Measurements from ENCODE around the gene SLC25A25.
"Not testable (repeated sequence)": the region's sequence is repeated elsewhere in the genome, so short reads cannot be mapped to it uniquely, and the experiment has no call there.

SLC25A25 gene

DNA sequence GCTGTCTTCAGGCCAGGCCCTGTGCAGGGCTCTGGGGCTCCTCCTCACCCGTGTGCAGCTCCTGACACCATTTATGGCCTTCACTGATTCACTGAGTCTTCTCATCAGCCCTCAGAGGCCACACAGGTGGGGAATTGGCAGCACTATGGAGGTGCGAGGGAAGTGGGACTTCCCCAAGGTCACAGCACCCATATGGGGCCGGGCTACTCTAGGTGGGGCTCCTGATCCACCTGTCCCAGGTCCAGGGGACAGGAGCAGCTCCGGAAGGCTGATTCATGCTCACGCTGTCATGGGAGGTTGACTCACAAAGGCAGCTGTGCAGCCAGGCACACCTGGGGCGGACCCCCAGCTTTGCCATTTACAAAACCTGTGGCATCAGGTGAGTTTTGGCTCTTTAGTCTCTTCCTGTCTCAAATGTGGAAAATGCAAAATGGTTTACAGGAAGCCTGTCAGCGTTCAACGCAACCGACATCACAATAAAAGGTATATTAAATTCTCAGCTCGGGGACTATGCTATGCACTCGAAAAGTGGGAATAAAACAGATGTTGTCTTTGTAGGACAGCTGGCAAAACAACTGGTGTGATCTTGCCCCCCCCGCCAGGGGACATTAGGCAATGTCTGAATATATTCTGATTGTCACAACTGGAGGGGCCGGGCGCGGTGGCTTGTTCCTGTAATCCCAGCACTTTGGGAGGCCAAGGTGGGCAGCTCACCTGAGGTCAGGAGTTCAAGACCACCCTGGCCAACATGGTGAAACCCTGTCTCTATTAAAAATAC is 15.9 kb upstream of the SLC25A25 start:
- no peak for DNase-seq (ENCODE audit: low spot score)

DNA sequence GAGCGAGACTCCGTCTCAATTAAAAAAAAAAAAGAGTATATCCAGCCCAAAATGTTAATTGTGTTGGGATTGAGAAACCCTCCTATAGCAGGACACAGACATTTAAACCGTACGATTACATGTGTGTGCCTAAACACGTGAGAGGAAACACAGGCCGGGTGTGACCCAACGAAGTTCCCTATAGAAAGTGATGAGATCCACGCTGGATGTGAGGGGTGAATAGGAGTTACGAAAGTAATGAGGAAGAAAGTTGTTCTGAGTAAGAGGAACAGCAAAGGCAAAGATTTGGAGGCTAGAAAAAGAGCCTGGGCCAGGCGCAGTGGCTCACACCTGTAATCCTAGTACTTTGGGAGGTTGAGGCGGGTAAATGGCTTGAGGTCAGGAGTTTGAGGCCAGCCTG is 14.5 kb upstream of the SLC25A25 start:
- DNase-seq (ENCODE audit: low spot score), result no peak

DNA sequence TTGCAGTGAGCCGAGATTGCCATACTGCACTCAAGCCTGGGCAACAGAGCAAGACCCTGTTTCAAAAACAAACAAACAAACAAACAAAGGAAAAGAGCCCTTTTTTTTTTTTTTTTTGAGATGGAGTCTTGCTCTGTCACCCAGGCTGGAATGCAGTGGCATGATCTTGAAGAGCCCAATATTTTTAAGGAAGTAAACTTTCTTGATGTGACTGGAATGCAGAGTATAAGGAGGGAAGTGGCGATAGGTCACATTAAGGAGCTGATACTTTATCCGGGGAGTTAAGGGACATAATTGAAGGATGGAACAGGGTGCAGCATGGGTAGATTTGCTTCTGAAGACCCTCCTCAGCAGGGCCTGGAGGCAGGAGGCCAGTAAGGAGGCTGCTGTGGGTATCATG is 13.9 kb upstream of the SLC25A25 start:
- DNase-seq (ENCODE audit: low spot score), result no peak

DNA sequence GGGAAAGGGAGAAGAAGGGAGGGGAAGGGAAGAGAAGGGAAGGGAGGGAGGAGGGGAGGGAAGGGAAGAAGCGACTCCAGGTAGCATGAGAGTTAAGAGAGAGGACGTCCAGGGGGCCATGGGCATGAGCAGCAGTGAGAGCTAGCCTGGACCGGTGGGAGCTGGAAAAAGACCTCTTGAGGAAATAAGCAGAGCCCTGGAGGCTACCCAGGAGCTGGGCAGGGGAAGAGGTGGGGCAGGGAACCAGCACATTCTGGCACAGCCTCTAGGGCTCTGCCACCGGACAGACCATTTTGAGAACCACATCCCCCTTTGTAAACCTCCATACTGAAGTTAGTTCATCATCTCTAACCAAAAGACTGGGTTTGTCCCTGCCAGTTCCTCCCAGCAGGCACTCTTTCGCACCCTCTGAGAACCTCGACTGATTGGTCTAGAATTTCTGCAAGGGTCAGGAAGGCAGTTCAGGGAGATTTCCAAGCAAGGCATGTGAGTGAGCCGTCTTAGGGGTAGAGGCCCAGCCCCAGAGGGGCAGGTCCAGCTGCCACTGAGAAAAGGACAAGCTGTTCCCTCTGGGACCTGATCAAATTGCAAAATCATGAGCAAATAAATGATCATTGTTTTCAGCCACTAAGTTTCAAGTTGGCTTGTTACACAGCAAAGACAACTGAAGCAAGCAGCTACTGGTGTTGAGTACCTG is 12.5 kb upstream of the SLC25A25 start:
- no peak for DNase-seq (ENCODE audit: low spot score)

DNA sequence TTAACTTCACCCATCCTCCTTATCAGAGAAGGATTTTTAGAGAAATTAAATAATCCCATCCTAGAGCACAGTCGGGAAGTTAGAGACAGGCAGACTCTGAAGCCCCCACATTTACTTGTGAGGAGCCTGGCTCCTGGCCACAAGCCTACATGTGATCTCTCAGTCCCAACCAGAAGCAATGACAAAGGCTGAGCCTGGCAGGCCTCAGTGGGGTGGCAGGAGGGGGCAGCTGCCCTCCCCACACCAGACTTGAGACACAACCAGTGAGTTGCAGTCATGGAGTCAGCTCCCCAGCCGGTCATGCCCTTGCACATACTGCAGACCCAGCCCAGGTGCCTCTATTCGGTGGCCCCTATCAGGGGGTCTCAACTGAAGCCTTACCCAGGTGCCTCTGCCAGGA is 11.9 kb upstream of the SLC25A25 start:
- DNase-seq (ENCODE audit: low spot score), result no peak

DNA sequence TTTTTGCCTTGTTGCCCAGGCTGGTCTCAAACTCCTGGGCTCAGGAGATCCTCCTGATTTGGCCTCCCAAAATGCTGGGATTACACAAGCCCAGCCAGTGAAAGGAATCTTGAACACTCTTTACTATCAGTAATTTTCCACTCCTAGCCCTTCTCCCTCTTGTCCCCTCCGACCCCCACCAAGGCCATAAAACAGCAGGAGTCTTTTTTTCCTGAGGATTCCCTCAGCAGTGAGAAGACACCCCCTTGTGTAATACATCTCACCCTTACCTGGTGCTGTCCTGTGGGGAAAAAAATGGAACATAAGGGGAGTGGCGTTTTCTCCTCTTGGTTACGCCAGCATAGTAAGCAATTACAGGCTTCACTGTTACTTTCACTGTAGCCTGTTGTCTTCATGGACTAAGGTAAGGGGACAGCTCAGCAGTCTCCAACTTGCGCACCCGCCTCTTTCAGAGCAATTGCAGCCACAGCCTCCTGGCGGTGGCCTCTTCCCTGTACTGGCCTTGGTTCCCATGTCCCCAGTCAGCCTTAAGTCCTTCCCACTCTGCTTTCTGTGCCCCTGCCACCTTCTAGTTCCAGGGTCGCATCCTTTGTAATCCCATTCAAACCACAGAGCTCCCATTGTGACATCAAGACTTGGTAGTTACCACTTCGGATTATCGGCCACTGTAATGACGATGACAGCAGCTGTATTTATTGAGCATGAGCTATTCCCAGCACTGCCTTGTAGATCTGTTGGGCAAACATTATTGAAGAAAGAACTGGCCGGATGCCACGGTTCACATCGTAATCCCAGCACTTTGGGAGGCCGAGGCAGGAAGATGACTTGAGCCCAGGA is 10.9 kb upstream of the SLC25A25 start:
- DNase-seq (ENCODE audit: low spot score), result no peak

DNA sequence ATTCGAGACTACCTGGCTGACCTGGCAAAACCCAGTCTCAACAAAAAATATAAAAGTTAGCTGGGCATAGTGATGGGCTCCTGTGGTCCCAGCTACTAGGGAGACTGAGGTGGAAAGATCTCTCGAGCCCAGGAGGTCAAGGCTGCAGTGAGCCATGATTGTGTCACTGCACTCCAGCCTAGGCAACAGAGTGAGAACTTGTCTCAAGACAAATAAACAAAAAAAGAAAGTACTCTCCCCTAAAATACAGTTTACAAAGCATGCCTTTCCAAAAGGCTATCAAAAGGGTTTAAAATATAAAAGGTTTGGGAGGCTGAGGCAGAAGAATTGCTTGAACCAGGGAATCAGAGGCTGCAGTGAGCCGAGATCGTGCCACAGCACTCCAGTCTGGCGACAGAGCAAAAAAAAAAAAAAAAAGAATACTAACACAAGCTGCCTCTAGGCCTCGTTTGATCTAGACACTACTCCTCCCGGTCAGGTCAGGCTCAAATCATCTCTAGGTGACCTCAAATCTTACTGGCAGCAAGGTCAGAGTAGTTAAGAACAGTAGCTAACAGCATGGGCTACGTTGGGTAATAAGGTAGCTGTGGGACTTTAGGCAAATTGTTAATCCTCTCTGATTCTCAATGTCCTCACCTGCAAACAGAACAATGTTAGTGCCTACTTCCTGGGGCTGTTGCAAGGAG is 10.2 kb upstream of the SLC25A25 start:
- no peak for DNase-seq (ENCODE audit: low spot score)

DNA sequence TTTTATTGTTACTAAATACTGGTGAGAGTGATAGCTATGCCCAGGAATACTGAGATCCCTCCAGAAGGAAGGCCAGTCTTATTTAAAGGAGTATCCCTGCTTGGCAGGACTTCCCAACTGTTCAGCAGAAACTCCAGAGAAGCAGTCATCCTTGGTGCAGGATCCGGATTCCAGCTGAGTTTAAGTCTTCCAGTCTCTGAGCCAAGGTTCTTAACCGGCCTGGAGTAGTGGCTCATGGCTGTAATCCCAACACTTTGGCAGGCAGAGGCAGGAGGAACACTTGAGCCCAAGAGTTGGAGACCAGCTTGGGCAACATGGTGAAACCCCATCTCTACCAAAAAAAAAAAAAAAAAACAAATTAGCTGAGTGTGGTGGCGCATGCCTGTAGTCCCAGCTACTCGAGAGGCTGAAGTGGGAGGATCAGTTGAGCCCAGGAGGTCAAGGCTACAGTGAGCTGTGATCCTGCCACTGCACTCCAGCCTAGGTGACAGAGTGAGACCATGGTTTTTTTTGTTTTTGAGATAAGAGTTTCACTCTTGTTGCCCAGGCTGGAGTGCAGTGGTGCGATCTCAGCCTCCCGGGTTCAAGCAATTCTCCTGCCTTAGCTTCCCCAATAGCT is 8.6 kb upstream of the SLC25A25 start:
- DNase-seq (ENCODE audit: low spot score), result no peak

DNA sequence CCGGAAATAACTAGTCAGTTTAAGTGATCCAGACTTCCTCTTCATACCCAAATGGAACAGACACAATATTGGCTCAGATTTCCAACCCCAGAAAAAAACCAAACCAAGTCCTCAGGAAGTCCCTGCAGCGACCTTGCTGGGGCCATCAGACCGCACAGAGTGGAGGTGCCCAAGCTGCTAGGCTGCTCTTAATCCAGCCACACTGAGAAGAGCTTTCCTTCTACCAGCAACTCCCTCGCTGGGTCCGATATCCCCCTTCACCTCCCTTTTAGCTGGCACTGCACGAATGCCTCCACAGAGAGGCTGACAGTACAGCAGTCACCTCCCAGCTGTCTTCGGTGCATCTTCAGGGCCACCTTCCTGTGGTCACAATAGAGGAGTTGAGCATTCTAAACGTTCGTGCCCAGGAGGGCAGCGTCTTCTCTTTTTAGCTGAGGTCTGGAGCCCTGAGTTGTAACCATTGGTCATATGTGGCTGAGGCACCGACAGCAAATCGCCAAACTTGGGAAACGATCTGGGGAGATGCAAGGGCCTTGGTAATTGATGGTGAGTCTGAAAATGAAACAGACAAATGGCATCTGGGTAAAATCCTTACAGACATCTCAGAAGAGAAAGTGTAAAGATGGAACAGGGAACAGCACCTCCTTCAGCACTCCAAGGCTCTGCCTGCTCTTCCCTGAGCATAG is 6.6 kb upstream of the SLC25A25 start:
- no peak for DNase-seq (ENCODE audit: low spot score)

DNA sequence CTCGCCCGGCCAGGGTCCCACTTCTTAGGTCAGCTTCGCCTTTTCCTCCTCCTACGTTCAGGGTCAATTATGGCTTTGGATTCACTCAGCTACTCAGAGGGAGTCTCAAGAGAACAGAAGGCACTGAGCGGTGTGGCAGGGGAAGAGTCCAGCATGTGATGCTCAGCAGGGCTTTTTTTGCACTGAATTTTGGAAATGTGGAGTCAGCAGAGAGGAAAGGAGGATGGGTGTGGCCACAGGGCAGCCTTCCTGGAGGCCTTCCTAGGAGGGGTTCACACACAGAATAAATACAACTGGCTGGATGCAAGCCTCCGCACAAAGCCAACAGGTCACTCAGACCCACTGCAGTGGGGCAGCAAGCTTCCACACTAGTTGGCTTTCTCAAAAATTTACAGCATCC is 5.8 kb upstream of the SLC25A25 start:
- no peak for DNase-seq (ENCODE audit: low spot score)

DNA sequence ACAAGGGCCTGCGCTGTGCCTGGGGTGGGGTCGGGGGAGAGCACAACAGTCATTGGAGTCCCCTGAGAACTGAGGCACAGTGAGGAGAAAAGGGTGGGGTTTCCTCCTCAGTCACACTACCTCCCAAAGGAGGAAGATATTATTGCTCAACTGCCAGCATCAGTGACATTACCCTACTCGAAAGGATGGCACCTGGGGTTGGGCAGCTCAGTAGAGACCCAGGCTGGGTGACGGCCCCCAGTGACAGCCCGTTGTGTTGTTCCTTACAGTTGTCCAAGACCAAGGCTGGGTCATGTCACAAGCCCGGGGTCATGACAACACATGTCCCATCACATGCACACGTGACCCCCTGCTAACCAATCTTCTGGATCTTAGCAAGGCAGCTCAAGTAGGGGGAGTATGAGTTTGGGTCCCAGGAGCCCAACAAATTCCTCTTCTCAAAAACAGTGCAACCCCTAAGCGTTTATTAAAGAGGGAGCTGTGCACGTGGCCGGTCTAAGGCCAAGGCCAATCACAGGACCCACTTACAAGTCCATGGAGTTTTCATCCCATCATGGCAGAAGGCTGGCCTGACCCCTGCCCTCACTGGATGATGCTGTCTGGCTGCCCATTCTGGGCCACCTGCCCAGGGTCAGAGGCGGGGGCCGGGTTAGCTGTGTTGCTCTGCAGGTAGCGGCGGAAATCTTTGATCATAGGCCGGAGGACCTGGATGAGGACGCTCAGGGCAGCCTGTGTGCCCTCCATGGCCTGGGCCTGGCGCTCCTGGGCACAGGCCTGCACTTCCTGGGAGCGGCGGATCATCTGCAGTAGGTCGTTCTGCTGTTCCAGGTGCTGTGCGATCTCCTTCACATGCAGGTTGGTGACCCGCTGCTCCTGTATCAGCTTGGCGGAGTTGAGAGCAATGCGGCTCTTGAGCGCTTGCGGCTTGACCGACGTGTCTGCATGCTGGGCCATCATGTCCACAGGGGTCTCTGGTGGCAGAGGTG is 4.9 kb upstream of the SLC25A25 start:
- no peak for DNase-seq (ENCODE audit: low spot score)

DNA sequence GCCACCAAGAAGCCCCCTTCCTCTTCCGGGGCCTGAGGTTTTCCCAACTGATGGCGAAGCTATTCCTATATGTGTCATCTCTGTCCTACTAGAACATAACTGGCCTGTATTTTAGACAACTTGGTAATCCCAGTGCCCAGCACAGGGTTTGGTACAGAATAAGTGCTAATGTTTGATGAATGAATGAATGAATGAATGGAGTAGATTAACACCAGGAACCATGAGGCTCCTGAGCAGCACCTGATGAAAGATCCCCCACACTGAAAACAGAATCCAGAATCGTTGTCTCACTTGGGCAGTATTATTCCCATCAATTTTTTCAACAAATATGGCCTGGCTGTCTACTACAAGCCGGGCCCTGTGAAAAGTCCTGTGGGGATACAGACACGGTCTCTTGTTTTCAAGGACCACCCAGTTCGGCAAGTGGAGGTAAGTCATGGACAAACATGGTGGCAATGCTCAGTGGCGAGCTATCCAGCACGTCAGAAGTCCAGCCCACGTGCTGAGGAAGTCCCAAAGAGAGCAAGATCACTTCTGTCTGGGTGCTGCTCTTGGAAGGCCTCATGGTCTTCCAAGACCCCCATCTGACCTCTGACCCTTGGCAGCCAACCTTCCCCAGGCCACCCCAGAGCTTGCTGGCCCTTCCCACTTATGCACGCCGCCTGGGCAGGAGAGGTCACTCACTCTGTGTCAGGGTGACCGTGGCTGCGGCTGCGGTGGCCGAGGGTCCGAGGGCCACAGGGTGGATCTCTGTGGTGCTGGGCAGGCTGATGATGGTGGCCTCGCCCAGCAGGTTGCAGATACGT is 1.9 kb upstream of the SLC25A25 start:
- DNase-seq (ENCODE audit: low spot score), result no peak

DNA sequence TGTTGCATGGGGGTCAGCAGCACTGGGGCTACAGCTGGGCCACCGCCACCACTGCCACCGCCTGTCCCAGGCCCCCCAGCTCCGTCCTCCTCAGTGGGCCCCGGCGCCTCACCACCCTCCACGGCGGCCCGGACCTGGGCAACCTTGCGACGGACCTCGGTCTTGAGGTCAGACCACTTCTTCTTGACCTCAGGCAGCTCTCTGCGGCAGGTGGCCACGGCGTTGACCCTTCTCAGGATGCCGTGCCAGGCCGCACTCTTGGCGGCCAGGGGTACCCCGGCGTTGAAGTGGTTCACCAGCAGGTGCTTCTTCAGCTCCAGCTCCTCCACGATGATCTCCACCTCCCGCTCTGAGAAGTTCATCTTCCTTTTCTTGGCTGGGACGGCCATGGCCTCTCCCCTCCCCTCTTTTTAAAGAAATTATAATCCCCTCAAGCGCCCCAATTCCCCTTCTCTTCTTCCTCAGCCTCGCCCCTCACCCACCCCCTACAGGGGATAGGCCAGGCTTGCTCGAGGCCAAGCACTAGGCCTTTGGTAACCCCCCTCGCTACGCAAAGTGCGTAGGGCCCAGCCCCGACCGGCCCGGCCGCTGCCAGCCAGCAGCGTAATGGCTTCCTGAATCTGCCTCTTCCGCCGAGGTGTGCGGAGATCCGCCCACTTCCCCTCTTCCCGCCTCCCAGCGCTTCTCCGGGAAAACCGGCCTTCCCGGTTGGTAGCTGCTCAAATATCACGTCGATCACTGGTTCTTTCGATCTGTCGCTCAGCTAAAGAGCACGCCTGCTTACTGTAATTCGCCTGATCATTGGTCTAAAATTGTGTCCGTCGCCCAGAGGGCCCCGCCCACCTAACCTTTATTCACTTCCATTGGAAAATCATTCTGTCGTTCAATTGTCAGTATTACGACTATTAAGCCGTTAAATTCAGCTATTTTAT is 1.1 kb upstream of the SLC25A25 start, which contains the start of gene NAIF1:
Gene NAIF1, minus strand, starts transcription at position 608 of the 932 bp plus-strand sequence. Its CDS starts 219 bp downstream, at position 389.
- DNase-seq (ENCODE audit: low spot score), result peak; percentile 99

DNA sequence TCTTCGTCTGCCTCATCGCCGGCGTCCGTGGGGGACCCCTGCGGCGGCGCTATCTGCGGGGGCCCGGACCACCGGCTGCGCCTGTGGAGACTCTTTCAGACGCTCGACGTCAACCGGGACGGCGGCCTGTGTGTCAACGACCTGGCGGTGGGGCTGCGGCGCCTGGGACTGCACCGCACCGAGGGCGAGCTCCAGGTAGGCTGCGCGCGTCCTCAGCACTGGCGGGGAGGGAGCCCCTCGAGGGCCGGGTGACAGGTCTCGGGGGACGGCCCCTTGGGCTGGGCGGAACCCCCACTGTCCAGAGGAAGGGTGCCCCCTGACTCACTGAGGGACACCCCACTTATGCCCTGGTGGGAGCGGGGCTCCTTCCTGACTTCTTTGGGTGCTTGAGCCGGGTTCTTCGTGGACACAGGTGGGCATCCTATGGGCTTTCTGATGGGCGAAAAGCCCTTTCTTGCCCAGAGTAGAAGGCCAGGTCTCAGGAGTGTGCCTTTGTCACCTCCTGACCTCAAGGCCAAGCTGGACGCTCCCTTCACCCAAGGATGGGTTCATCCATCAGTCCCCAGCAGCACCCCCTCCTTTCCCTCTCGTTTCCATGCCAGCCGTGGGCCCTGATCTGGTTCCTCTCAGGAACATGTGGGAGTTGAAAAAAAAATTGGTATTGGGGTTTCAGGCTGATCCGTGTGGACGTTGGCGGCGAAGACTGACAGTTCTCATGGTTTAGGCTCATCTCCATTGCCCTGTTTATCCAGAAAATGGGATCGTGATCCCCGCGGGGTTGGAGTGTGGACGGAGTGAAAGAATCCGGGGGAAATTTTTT is 564 bp downstream of the SLC25A25 start:
- DNase-seq (ENCODE audit: low spot score), result peak; percentile 55

DNA sequence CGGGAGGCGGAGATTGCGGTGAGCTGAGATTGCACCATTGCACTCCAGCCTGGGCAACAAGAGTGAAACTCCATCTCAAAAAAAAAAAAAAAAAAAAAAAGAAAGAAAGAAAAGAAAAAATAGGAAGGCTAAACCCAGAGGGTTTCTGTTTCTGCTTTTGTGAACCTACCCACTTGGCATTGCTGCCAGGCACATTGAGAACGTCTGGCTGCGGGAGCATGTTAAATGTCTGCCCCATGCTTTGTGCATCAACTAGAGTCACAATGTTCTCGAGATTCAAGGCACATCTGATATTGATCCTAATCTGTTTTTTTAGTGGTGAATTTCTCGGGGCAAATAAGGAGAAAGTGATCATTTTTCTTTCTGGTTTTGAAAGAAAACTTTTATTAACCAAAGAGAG is 2.8 kb downstream of the SLC25A25 start:
- no peak for DNase-seq (ENCODE audit: low spot score)

DNA sequence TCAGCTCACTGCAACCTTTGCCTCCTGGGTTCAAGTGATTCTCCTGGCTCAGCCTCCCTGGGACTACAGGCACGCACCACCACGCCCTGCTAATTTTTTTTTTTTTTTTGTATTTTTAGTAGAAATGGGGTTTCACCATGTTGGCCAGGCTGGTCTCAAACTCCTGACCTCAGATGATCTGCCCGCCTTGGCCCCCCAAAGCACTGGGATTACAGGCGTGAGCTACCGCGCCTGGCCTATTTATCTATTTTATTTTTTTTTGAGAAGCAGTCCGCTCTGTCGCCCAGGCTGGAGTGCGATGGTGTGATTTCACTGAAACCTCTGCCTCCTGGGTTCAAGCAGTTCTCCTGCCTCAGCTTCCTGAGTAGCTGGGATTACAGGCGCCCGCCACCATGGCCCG is 3.4 kb downstream of the SLC25A25 start:
- not testable (repeated sequence) for DNase-seq (ENCODE audit: low spot score)

Data from NAMALWA (cell line).